ENCODE data around the gene ZFP36. TPM values are rescaled to one million over a fixed set of nuclear protein-coding genes. Genes with fewer than 3 reads are reported as not detected.
A peak's percentile ranks its signal among the peaks of the same experiment; 100 is the strongest.

ZFP36 gene
- total RNA-seq, 1 donor from 2014 or later = 46.3 TPM

- peaks cover 64% of the 10 kb centered on the region for H3K4me1 Mint-ChIP-seq (ENCODE audit: low read depth)
- H3K27ac Mint-ChIP-seq (ENCODE audit: unreplicated experiment) = peak overlapping the region; percentile 99
Observed at GRCh38 chr19:39405261-39405957, 1.2 kb upstream of the ZFP36 start.

GRCh38 chr19:39405958-39406655, 540 bp upstream of the ZFP36 start:
- H3K9me3 Mint-ChIP-seq (ENCODE audit: low read depth) = no peaks in the 10 kb centered on the region
- peak overlapping the region; percentile 99 for H3K27ac Mint-ChIP-seq (ENCODE audit: unreplicated experiment)
- H3K36me3 Mint-ChIP-seq (ENCODE audit: low read depth) = peaks cover 12% of the 10 kb centered on the region
- H3K4me3 Mint-ChIP-seq (ENCODE audit: unreplicated experiment) = peak overlapping the region; percentile 90
- no peak for TF ChIP-seq CTCF (IDR thresholded peaks at IDR 0.05)
- H3K4me1 Mint-ChIP-seq (ENCODE audit: low read depth) = peaks cover 68% of the 10 kb centered on the region
- no peak for DNase-seq (ENCODE audit: low spot score)
- H3K27me3 Mint-ChIP-seq (ENCODE audit: low read depth) = no peaks in the 10 kb centered on the region

More at GRCh38 chr19:39405261-39405957, 1.2 kb upstream of the ZFP36 start:
- peaks cover 12% of the 10 kb centered on the region for H3K36me3 Mint-ChIP-seq (ENCODE audit: low read depth)
- H3K9me3 Mint-ChIP-seq (ENCODE audit: low read depth) = no peaks in the 10 kb centered on the region
- no peak for DNase-seq (ENCODE audit: low spot score)
- H3K4me3 Mint-ChIP-seq (ENCODE audit: unreplicated experiment) = no peak overlapping the region
- H3K27me3 Mint-ChIP-seq (ENCODE audit: low read depth) = no peaks in the 10 kb centered on the region
- TF ChIP-seq CTCF (IDR thresholded peaks at IDR 0.05) = no peak

- Mint-ChIP-seq H3K4me3 (ENCODE audit: unreplicated experiment) (peak overlapping the region; percentile 90), H3K36me3 (ENCODE audit: low read depth) (peaks cover 12% of the 10 kb centered on the region), H3K9me3 (ENCODE audit: low read depth) (no peaks in the 10 kb centered on the region), H3K27me3 (ENCODE audit: low read depth) (no peaks in the 10 kb centered on the region), H3K4me1 (ENCODE audit: low read depth) (peaks cover 62% of the 10 kb centered on the region), H3K27ac (ENCODE audit: unreplicated experiment) (peak overlapping the region; percentile 94)
- no peak for TF ChIP-seq CTCF (IDR thresholded peaks at IDR 0.05)
- DNase-seq (ENCODE audit: low spot score) = no peak
Observed at GRCh38 chr19:39407410-39407659, 688 bp downstream of the ZFP36 start.

- H3K27me3 Mint-ChIP-seq (ENCODE audit: low read depth) = no peaks in the 10 kb centered on the region
- no peaks in the 10 kb centered on the region for H3K9me3 Mint-ChIP-seq (ENCODE audit: low read depth)
- peaks cover 57% of the 10 kb centered on the region for H3K4me1 Mint-ChIP-seq (ENCODE audit: low read depth)
- DNase-seq (ENCODE audit: low spot score) = no peak
- H3K4me3 Mint-ChIP-seq (ENCODE audit: unreplicated experiment) = peak overlapping the region; percentile 90
- H3K36me3 Mint-ChIP-seq (ENCODE audit: low read depth) = peaks cover 12% of the 10 kb centered on the region
- TF ChIP-seq CTCF (IDR thresholded peaks at IDR 0.05) = no peak
- H3K27ac Mint-ChIP-seq (ENCODE audit: unreplicated experiment) = peak overlapping the region; percentile 94
Observed at GRCh38 chr19:39407660-39408391, 1.2 kb downstream of the ZFP36 start.

GRCh38 chr19:39408392-39409207, 2.0 kb downstream of the ZFP36 start:
- TF ChIP-seq CTCF (IDR thresholded peaks at IDR 0.05) = no peak
- no peak for DNase-seq (ENCODE audit: low spot score)
- no peaks in the 10 kb centered on the region for H3K27me3 Mint-ChIP-seq (ENCODE audit: low read depth)
- H3K36me3 Mint-ChIP-seq (ENCODE audit: low read depth) = peaks cover 12% of the 10 kb centered on the region
- peak overlapping the region; percentile 94 for H3K27ac Mint-ChIP-seq (ENCODE audit: unreplicated experiment)
- peaks cover 51% of the 10 kb centered on the region for H3K4me1 Mint-ChIP-seq (ENCODE audit: low read depth)
- no peaks in the 10 kb centered on the region for H3K9me3 Mint-ChIP-seq (ENCODE audit: low read depth)
- H3K4me3 Mint-ChIP-seq (ENCODE audit: unreplicated experiment) = peak overlapping the region; percentile 90
